K562 (cell line): ENCODE data around the gene MED31. TPM values are rescaled to one million over a fixed set of nuclear protein-coding genes. Genes with fewer than 3 reads are reported as not detected.

Experiments
- ATAC-seq: fragments of 200-7000 bp; cut with Tn5 transposase; 3 replicates; pipeline ENCODE4 v1.9.1; 2020; ENCODE audit warnings: moderate library complexity
- BruUV-seq: library from RNA; stranded (reverse); fragments of 400-500 nt; replicated peaks from 2 replicates; lab custom pipeline; 2021; lab: Mats Ljungman, UMichigan
- CTCF ChIA-PET: fragments of 300-600 bp; formaldehyde crosslinking; extraction: SDS; loops from one replicate; lab custom pipeline; 2021; ENCODE audit warnings: low intra/inter-chr PET ratio; lab: Yijun Ruan, JAX
- POLR2A ChIA-PET: fragments of 300-600, 350-650 bp; sonication (Branson Sonifier 250); formaldehyde crosslinking; extraction: SDS; loops from one replicate; lab custom pipeline; 2021; ENCODE audit warnings: antibody characterized with exemption, inconsistent platforms; lab: Yijun Ruan, JAX
- DNase-seq, 4 experiments: peaks; one replicate each; pipeline versions ENCODE4 v3.0.0 to v3.0.0-alpha.2; 2011 to 2018; ENCODE audit warnings: low spot score in 3 of 4, mixed read lengths in 3 of 4; ENCODE audit errors: extremely low read depth in 1 of 4
- FAIRE-seq: peaks from 2 replicates; lab custom pipeline; 2011; peaks lifted over from hg19 to GRCh38; lab: Jason Lieb, UNC
- H2AFZ ChIP-seq: 2 replicates; pipeline ENCODE4 v1.6.0; 2011; ENCODE audit warnings: low read depth, low read length, control low read depth, inconsistent platforms
- H3K27ac ChIP-seq: fragments of 200-600 bp; 3 replicates; pipeline ENCODE4 v1.8.0; 2011; ENCODE audit warnings: low read depth, mild to moderate bottlenecking, control low read depth, inconsistent platforms, low read length, moderate library complexity, mixed read lengths; ENCODE audit errors: extremely low read depth
- H3K27me3 ChIP-seq, 2 experiments: fragments of 300-600 bp in 1 of 2; 2 replicates in 1 of 2; 3 replicates in 1 of 2; pipeline versions ENCODE4 v1.6.0 to v1.8.0; 2011; ENCODE audit warnings: inconsistent platforms in 2 of 2, low read length in 2 of 2, mild to moderate bottlenecking in 1 of 2, mixed read lengths in 1 of 2, moderate library complexity in 1 of 2; ENCODE audit not compliant: control insufficient read depth in 2 of 2, insufficient read depth in 2 of 2
- H3K36me3 ChIP-seq: fragments of 300-600 bp; 3 replicates; pipeline ENCODE4 v1.8.0; 2011; ENCODE audit warnings: mild to moderate bottlenecking, low read length, inconsistent platforms; ENCODE audit not compliant: control insufficient read depth, insufficient read depth
- H3K4me1 ChIP-seq, 2 experiments: fragments of 200-600 bp in 1 of 2; replicated peaks in 1 of 2; 2 replicates in 1 of 2; 3 replicates in 1 of 2; pipeline versions ENCODE4 v1.5.1 to v1.8.0; 2011; ENCODE audit warnings: inconsistent platforms in 2 of 2, low read length in 2 of 2, mild to moderate bottlenecking in 1 of 2, mixed read lengths in 1 of 2, moderate library complexity in 1 of 2; ENCODE audit not compliant: control insufficient read depth in 2 of 2, insufficient read depth in 2 of 2
- H3K4me2 ChIP-seq: 2 replicates; pipeline ENCODE4 v1.6.1; 2011; ENCODE audit warnings: low read length, control low read depth, inconsistent platforms, mixed read lengths; ENCODE audit not compliant: insufficient read depth
- H3K4me3 ChIP-seq: fragments of 200-600 bp; sonication (generic), shearing (Covaris generic); 2 replicates; pipeline ENCODE4 v1.5.1; 2016; ENCODE audit warnings: control low read depth, inconsistent platforms
- H3K79me2 ChIP-seq: fragments of 200-600 bp; 3 replicates; pipeline ENCODE4 v1.8.0; 2011; ENCODE audit warnings: low read length, inconsistent platforms; ENCODE audit not compliant: control insufficient read depth, insufficient read depth
- H3K9ac ChIP-seq, 2 experiments: 2 replicates each; pipeline versions ENCODE4 v1.6.0 to v1.6.1; 2011; ENCODE audit warnings: low read depth in 2 of 2, low read length in 2 of 2, control low read depth in 1 of 2, inconsistent platforms in 1 of 2, mild to moderate bottlenecking in 1 of 2, mixed read lengths in 1 of 2; ENCODE audit not compliant: insufficient read depth in 1 of 2
- H3K9me1 ChIP-seq: one replicate; pipeline ENCODE4 v1.6.0; 2011; ENCODE audit warnings: inconsistent platforms, mild to moderate bottlenecking, low read length, moderate library complexity; ENCODE audit not compliant: control insufficient read depth, insufficient read depth
- H3K9me3 ChIP-seq: replicated peaks from 2 replicates; pipeline ENCODE4 v1.5.1; 2011; ENCODE audit warnings: low read depth, low read length, inconsistent platforms; ENCODE audit not compliant: control insufficient read depth, insufficient read depth
- H4K20me1 ChIP-seq: replicated peaks from 2 replicates; pipeline ENCODE4 v1.6.1; 2011; ENCODE audit warnings: low read length, inconsistent platforms, mixed read lengths; ENCODE audit not compliant: control insufficient read depth, insufficient read depth
- ARID2 ChIP-seq: fragments of 450-650 bp; IDR thresholded peaks from 2 replicates; pipeline ENCODE4 v1.6.1; 2017; ENCODE audit warnings: antibody characterized with exemption, mild to moderate bottlenecking
- COPS2 ChIP-seq: fragments of 450-650 bp; conservative IDR thresholded peaks from 2 replicates; pipeline ENCODE4 v1.6.1; 2016; ENCODE audit warnings: mild to moderate bottlenecking, moderate library complexity
- POLR3G ChIP-seq: IDR thresholded peaks from 2 replicates; pipeline ENCODE4 v1.6.1; 2011; ENCODE audit not compliant: insufficient read length, insufficient replicate concordance; ENCODE audit errors: extremely low read depth
- ZFP30 ChIP-seq: fragments of 250-450 bp; sonication (Bioruptor Pico); IDR thresholded peaks from 2 replicates; pipeline ENCODE4 v1.8.0; 2022; ENCODE audit warnings: moderate library complexity, mild to moderate bottlenecking, inconsistent platforms, borderline replicate concordance
- ZNF695 ChIP-seq: fragments of 450-650 bp; formaldehyde crosslinking; IDR thresholded peaks from 2 replicates; pipeline ENCODE4 v1.4.0; 2020; ENCODE audit warnings: mild to moderate bottlenecking, moderate library complexity
- ZNF696 ChIP-seq: fragments of 250-450 bp; sonication (Bioruptor Pico); conservative IDR thresholded peaks from 2 replicates; pipeline ENCODE4 v1.4.0; 2020; ENCODE audit warnings: mild to moderate bottlenecking, moderate library complexity
- ZNF76 ChIP-seq: fragments of 250-450 bp; sonication (Bioruptor Pico); IDR thresholded peaks from 2 replicates; pipeline ENCODE4 v1.4.0; 2020; ENCODE audit warnings: mild to moderate bottlenecking, moderate library complexity, borderline replicate concordance
- WGBS: fragments of 100-300 bp; shearing (Covaris generic); methylation state at CpG from one replicate; pipeline ENCODE4 v1.1.6; 2016; ENCODE audit warnings: low coverage, mixed read lengths; ENCODE audit not compliant: insufficient coverage; ENCODE audit errors: missing lambda C conversion rate; 5-methylcytosine and 5-hydroxymethylcytosine counted together
- in situ Hi-C: fragments of 300-500 bp; cut with MboI; formaldehyde crosslinking; loops from 4 replicates; pipeline ENCODE4 v1.15.0; 2018; ENCODE audit warnings: inconsistent platforms, mixed read lengths
- intact Hi-C: fragments of 100-400 bp; cut with micrococcal nuclease; formaldehyde crosslinking; loops from 2 replicates; pipeline ENCODE4 v1.14.2; 2022
- polyA plus RNA-seq, 8 experiments: library from polyadenylated mRNA; depleted of rRNA in 4 of 8; stranded (reverse) in 5 of 8; unstranded in 3 of 8; fragments of >200 nt; fragmentation: Nextera tagmentation in 2 of 8; fragmentation: Illumina TruSeq in 1 of 8; extraction: Ambion mirVana in 2 of 8; extraction: Trizol in 1 of 8; gene quantifications; 2 replicates each; pipeline versions ENCODE4 v1.2.1 to v1.2.3, GENCODE V29; 2011 to 2014; ENCODE audit warnings: inconsistent platforms in 1 of 8, missing spikeins in 1 of 8
- total RNA-seq, 7 experiments: library from RNA; depleted of rRNA in 6 of 7; stranded (reverse); fragments of >200 nt in 6 of 7; fragmentation: Illumina TruSeq in 2 of 7; extraction: Trizol in 2 of 7; gene quantifications; 2 replicates each; pipeline versions ENCODE4 v1.2.1 to v1.2.3, GENCODE V29; 2011 to 2021; ENCODE audit warnings: low replicate concordance in 1 of 7
- TF ChIP-seq, protein P1 (sequence below): sonication (generic); formaldehyde crosslinking; IDR thresholded peaks from 2 replicates; pipeline ENCODE4 v1.8.1; 2022; ENCODE audit warnings: missing genetic modification reagents

MED31 gene
- total and polyA plus RNA-seq, 9 of the 15 experiments (the other 6 are each of a cell fraction or from before 2014, with no cell fraction given): 6.4 to 39.9 (median 14.6) TPM

DNA sequence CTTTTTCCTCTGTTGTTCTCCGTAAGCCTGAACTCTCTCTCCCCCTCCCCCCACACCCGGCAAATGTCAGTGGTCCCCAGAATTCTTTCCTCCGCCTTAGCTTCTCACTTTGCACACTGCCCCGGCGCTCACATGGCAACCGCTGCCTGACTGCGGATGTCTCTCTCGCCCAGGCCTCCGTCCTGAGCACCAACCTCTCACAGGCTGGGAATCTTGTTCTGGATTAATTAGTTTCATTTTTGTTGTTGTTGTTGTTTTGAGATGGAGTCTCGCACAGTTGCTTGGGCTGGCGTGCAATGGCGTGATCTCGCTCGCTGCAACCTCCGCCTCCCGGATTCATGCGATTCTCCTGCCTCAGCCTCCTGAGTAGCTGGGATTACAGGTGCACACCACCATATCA is 16.8 kb upstream of the MED31 start:
- no peaks in the 10 kb centered on the region; a peak in 1 of 5 replicates for H3K4me1 ChIP-seq
- H3K4me2 ChIP-seq: no peak overlapping the region
- no peaks in the 10 kb centered on the region for H3K9me3 ChIP-seq
- in situ Hi-C loops: loop anchor here (5.0 kb wide), 1 partner anchor 339 kb away; no protein-coding TSS in a partner anchor
- no peaks in the 10 kb centered on the region for H4K20me1 ChIP-seq
- H3K27ac ChIP-seq: no peak overlapping the region
- DNase-seq (no peak), FAIRE-seq (no peak)
- POLR2A ChIA-PET: no interaction called here
- H3K27me3 ChIP-seq: peaks cover 6 to 39% of the 10 kb centered on the region in 2 experiments; a peak in 4 of 5 replicates
- TF ChIP-seq COPS2 (no peak), ZNF76 (no peak), POLR3G (no peak), ZNF695 (CRISPR knock-in tag) (no peak), ZNF696 (CRISPR knock-in tag) (no peak), ZFP30 (CRISPR knock-in tag) (no peak), ARID2 (no peak)
- TF ChIP-seq, protein P1, sequence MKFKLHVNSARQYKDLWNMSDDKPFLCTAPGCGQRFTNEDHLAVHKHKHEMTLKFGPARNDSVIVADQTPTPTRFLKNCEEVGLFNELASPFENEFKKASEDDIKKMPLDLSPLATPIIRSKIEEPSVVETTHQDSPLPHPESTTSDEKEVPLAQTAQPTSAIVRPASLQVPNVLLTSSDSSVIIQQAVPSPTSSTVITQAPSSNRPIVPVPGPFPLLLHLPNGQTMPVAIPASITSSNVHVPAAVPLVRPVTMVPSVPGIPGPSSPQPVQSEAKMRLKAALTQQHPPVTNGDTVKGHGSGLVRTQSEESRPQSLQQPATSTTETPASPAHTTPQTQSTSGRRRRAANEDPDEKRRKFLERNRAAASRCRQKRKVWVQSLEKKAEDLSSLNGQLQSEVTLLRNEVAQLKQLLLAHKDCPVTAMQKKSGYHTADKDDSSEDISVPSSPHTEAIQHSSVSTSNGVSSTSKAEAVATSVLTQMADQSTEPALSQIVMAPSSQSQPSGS: no peak
- TF ChIP-seq, all 486 proteins: peak for 0
- H2AFZ ChIP-seq: no peak overlapping the region
- intact Hi-C loops: loop anchor here (5.0 kb wide), 2 partner anchors 174 to 344 kb away; partner anchors contain the start of gene RNASEK
- CTCF ChIA-PET: no interaction called here
- no peaks in the 10 kb centered on the region for H3K79me2 ChIP-seq
- ATAC-seq: no peak
- H3K4me3 ChIP-seq: no peak overlapping the region
- 31% methylated on average over 15 of the region's 17 CpGs for WGBS
- H3K9ac ChIP-seq: no peak overlapping the region
- no peaks in the 10 kb centered on the region for H3K9me1 ChIP-seq
- BruUV-seq: no TSS peak
- no peaks in the 10 kb centered on the region for H3K36me3 ChIP-seq
